HepG2 (cell line): ENCODE data around the gene ROMO1. TPM values are rescaled to one million over a fixed set of nuclear protein-coding genes. Genes with fewer than 3 reads are reported as not detected.

ENCODE experiments used
- CREM ChIP-seq, 2 experiments: sonication (generic) in 1 of 2; formaldehyde crosslinking in 1 of 2; IDR thresholded peaks; 2 replicates each; pipeline versions ENCODE4 v1.4.0 to v1.6.1; 2016 to 2020; ENCODE audit warnings: antibody characterized with exemption in 1 of 2, mild to moderate bottlenecking in 1 of 2, missing genetic modification reagents in 1 of 2
- GABPA ChIP-seq, 2 experiments: IDR thresholded peaks; 2 replicates each; pipeline ENCODE4 v1.6.1; 2011 to 2016; ENCODE audit warnings: low read depth in 2 of 2, low read length in 1 of 2, missing biosample characterization in 1 of 2, missing genetic modification characterization in 1 of 2
- HOXA3 ChIP-seq: sonication (generic); formaldehyde crosslinking; IDR thresholded peaks from 2 replicates; pipeline ENCODE4 v1.5.0; 2020; ENCODE audit warnings: missing genetic modification reagents
- KIAA2018 ChIP-seq: sonication (generic); formaldehyde crosslinking; IDR thresholded peaks from 2 replicates; pipeline ENCODE4 v1.5.0; 2020; ENCODE audit warnings: mild to moderate bottlenecking, missing genetic modification reagents, borderline replicate concordance
- MIER3 ChIP-seq: IDR thresholded peaks from 2 replicates; pipeline ENCODE4 v1.6.1; 2016; ENCODE audit warnings: missing compliant biosample characterization, borderline replicate concordance
- RNF219 ChIP-seq: sonication (generic); formaldehyde crosslinking; IDR thresholded peaks from 2 replicates; pipeline ENCODE4 v1.5.0; 2020; ENCODE audit warnings: mild to moderate bottlenecking, missing genetic modification reagents
- RORA ChIP-seq: sonication (generic); formaldehyde crosslinking; IDR thresholded peaks from 2 replicates; pipeline ENCODE4 v1.5.0; 2020; ENCODE audit warnings: mild to moderate bottlenecking, missing genetic modification reagents, moderate library complexity
- TBL1XR1 ChIP-seq: fragments of 150-350 bp; IDR thresholded peaks from 2 replicates; pipeline ENCODE4 v1.6.1; 2014; ENCODE audit warnings: borderline replicate concordance, low read length; ENCODE audit not compliant: partially characterized antibody
- TOE1 ChIP-seq: sonication (generic); formaldehyde crosslinking; IDR thresholded peaks from 2 replicates; pipeline ENCODE4 v1.4.0; 2020; ENCODE audit warnings: mild to moderate bottlenecking, missing genetic modification reagents
- ZBTB34 ChIP-seq: sonication (generic); formaldehyde crosslinking; IDR thresholded peaks from 2 replicates; pipeline ENCODE4 v1.8.0; 2022; ENCODE audit warnings: mild to moderate bottlenecking, missing genetic modification reagents
- ZFP90 ChIP-seq: sonication (generic); formaldehyde crosslinking; IDR thresholded peaks from 2 replicates; pipeline ENCODE4 v1.8.0; 2022; ENCODE audit warnings: missing genetic modification reagents, mild to moderate bottlenecking, inconsistent platforms, borderline replicate concordance
- ZNF260 ChIP-seq: sonication (generic); formaldehyde crosslinking; IDR thresholded peaks from 2 replicates; pipeline ENCODE4 v1.4.0; 2020; ENCODE audit warnings: missing genetic modification reagents, low read depth, mild to moderate bottlenecking, borderline replicate concordance
- ZNF362 ChIP-seq: sonication (generic); formaldehyde crosslinking; IDR thresholded peaks from 2 replicates; pipeline ENCODE4 v1.4.0; 2020; ENCODE audit warnings: missing genetic modification reagents, mild to moderate bottlenecking, borderline replicate concordance
- ZNF766 ChIP-seq: sonication (generic); formaldehyde crosslinking; IDR thresholded peaks from 2 replicates; pipeline ENCODE4 v1.5.0; 2020; ENCODE audit warnings: missing genetic modification reagents, borderline replicate concordance
- polyA plus RNA-seq, 8 experiments: library from polyadenylated mRNA; depleted of rRNA in 3 of 8; stranded (reverse) in 7 of 8; unstranded in 1 of 8; fragments of >200 nt; fragmentation: Illumina TruSeq in 4 of 8; extraction: Trizol in 4 of 8; gene quantifications; 2 replicates each; pipeline versions ENCODE4 v1.2.1 to v1.2.3, GENCODE V29; 2011 to 2016; ENCODE audit warnings: low read depth in 4 of 8, missing spikeins in 1 of 8, mixed read lengths in 1 of 8; ENCODE audit not compliant: insufficient read depth in 1 of 8
- total RNA-seq, 5 experiments: library from RNA; depleted of rRNA; stranded (reverse); fragments of >200 nt; fragmentation: Illumina TruSeq; extraction: Trizol; gene quantifications; 2 replicates each; pipeline ENCODE4 v1.2.3, GENCODE V29; 2016; ENCODE audit warnings: low read depth in 1 of 5

The ROMO1 gene
- total and polyA plus RNA-seq, 2 of the 13 experiments (the other 11 are each of a cell fraction or from before 2014, with no cell fraction given): 636 to 755 TPM

GRCh38 chr20:35699127-35699956 lies at the start of gene ROMO1, which contains the start of gene NFS1 (continued):
- TF ChIP-seq ZNF766 (CRISPR knock-in tag) (peak; percentile 99), ZNF362 (CRISPR knock-in tag) (peak; percentile 49; the same call in 1 of the 2 replicates), ZBTB34 (CRISPR knock-in tag) (no peak; the same call in 1 of the 2 replicates), CREM (IDR thresholded peaks at IDR 0.05) (peak; percentile 90), CREM (CRISPR knock-in tag; IDR thresholded peaks at IDR 0.05) (peak; percentile 84), ZFP90 (CRISPR knock-in tag) (peak; percentile 96), MIER3 (peak; percentile 96), RORA (no peak), KIAA2018 (peak; percentile 96; the same call in 1 of the 2 replicates), GABPA (IDR thresholded peaks at IDR 0.05; ENCODE audit: low read depth, low read length) (peak; percentile 94), GABPA (CRISPR knock-in tag; IDR thresholded peaks at IDR 0.05; ENCODE audit: low read depth) (peak; percentile 94), TOE1 (peak; percentile 99; the same call in 1 of the 2 replicates), ZNF260 (CRISPR knock-in tag) (peak; percentile 96), RNF219 (CRISPR knock-in tag) (no peak; the same call in 1 of the 2 replicates), HOXA3 (CRISPR knock-in tag) (peak; percentile 98), TBL1XR1 (peak; percentile 53)
